Cortex of kidney (tissue), 1 donor: ENCODE data around the gene PNPLA7.
"Not testable (repeated sequence)": the region's sequence is repeated elsewhere in the genome, so short reads cannot be mapped to it uniquely, and the experiment has no call there.

Experiments
- DNase-seq: peaks from one replicate; lab custom pipeline; 2025; lab: John Stamatoyannopoulos, UW

PNPLA7 gene

DNA sequence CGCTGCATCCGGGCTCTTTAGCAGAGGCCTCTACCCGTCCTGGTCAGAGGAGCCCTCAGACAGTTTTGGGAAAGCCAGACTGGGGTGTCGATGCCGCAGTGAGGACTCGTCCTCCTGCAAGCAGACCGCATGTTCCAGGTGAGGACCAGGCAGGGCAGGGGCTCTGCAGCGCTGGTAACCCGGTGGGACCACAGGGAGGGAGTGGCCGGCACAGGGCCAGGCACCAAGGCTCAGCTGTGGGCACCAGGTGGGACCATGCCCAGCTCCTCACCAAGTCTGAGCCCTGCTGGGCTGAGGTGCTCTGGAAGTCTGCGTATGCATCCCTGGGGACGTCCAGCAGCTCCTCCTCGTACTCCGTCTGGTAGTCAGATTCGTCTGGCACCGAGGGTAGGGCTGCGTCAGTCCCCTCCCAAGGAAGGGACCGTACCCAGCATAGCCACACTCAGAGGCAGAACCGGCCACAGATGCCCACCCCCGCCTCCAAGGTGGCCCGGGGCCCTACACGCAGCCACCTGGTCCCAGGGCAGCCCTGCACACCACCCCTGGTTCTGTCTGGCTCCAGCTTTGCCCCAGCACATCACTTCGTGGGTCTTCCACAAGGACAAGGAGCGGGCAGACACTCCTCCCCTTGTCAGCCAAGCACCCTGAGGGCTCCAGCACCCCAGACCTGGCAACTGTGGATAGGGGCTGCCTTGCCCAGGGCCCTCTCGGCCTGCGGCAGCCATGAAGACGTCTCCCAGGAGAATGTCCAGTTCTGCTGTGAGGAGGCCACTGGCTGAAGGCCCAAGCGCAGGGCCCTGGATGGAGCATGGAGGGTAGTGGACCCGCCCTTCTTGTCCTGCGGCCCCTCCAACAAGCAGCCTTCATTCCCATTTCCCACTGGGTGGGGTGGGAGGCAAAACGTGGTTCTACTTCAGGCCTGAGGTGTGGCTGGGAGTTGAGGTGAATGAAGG, 89.6 kb downstream of the PNPLA7 start:
- DNase-seq = no peak

DNA sequence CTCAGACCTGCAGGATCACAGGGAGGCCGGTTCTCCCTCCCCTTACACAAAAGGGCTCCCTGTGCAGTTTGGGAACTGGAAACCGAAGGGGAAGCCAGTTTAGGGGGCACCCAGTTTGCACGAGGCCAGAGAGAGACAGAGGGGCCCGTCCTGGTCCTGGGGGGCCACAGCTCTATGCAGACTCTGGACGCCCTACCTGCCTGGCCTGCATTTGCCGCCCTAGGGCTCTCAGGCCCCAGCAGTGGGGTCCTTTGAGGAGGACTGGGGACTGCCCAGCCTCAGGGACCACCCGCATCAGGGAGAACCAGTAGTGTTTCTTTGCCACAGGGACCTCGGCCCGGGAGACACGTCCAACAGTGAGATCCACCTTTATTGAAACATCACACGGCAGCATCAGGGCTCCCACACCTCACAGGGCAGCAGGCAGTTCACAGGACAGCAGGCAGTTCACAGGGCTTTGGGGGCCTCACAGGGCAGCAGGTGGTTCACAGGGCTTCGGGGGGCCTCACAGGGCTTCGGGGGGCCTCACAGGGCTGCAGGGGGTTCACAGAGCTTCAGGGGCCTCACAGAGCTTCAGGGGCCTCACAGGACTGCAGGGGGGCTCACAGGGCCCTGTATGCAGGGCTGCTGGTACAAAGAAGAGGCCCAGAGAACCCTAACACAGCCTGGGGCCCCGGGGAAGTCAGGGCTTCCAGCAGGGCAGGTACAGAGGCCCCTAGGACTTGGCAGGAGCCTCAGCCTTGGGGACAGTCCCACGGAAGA, 90.4 kb downstream of the PNPLA7 start:
- DNase-seq = no peak

DNA sequence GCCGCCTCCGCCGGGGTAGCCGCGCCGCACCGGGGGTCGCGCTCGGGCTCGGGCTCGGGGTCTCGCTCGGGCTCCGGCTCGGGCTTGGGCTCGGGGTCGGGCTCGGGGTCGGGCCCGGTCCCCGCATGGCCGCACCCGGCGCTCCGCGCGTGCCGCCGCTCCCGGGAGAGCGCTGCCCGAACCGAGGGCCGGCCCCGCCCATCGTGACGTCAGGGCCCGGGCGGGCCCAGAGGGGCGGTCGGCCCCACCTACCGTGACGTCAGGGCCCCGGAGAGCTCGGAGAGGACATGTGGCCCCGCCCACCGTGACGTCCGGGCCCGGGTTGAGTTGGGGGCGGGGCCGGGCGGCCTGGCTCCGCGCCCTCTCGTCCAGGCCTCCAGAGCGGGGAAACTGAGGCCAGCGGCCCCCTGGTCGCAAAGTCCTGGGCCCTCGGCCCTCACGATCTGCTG, 91.0 kb downstream of the PNPLA7 start, which contains the start of gene NSMF:
Gene NSMF, minus strand, starts transcription at position 183 of the 449 bp plus-strand sequence. CDS start 232 bp downstream, outside the sequence.
- no peak for DNase-seq

DNA sequence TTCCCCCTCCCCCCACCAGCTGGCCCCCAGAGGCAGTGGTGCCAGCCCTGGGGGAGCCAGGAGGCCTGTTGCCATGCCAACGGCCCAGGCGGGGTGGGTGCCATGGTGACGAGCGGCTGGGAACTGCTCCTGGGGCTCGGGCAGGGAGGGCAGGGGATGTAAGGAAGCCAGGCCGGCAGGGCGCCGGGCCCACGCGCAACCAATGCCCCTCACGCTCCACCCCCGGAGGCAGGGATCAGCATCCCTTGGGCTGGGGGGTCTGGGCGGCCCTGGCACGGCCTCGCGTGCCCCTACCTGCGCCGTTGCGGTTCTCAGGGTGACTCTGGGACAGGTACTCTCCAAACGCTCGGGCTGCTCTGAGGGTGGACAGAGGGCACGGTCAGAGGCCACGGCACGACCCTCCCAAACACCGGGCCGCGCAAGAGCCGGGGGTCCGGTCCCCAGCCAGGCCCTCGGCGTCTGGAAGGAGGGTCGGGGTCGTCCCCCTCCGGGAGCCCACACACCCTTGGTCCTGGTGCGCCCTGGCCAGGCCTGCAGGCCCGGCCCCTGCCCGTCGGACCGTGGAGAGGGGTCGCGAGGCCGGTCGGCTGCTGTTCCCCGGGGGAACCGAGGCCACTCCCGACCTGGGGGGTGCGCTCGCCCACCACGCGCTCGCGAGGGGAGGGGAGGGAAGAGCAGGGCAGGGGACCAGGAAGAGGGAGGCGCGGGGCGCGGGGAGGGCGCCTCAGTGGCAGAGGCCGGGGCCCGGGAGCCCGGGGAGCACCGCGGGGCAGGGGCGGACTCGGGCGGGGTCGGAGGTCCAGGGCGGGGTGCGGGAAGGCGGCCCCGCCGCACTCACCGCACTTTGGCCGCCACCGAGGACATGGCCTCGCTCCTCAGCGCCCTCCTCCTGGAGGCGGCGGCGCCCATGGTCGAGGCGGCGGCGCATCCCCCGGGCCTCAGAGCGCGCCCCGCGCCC, 91.7 kb downstream of the PNPLA7 start:
- no peak for DNase-seq

DNA sequence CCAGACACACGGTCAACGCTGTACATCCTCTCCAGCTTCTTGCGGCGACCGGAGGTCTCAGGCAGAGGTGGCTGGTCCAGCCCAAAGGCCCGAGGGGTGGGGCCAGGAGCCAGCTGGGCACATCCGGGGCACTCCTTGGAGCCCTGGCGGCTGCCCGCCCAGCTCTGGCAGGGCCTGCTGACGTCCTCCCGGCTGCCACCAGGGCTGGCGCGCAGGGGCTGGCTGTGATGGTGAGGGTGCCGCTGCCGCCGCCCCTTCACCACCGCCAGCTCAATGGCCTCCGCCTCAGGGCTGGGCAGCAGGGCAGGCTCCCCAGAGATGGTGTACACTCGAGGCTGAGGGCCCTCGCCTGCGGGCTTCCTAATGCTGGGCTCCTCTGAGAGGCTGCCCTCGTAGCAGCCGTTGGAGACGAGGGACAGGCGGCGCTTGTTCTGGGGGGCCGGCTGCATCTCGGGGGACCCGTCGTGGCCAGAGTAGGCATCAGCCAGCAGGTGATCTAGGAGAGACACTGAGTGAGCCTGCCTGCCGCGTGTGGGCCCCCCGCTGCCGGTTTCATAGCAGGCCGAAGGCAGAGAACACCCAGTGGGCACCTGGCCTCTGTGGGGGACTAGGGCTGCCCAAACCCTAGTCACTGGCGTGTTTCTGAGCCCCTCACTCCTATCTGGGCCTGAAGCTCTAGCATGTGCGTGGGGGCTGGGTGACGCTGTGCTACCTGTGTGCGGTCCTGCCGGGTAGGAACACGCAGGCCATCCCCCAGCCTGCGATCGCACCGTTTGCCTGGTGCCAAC, 92.6 kb downstream of the PNPLA7 start:
- DNase-seq = no peak

DNA sequence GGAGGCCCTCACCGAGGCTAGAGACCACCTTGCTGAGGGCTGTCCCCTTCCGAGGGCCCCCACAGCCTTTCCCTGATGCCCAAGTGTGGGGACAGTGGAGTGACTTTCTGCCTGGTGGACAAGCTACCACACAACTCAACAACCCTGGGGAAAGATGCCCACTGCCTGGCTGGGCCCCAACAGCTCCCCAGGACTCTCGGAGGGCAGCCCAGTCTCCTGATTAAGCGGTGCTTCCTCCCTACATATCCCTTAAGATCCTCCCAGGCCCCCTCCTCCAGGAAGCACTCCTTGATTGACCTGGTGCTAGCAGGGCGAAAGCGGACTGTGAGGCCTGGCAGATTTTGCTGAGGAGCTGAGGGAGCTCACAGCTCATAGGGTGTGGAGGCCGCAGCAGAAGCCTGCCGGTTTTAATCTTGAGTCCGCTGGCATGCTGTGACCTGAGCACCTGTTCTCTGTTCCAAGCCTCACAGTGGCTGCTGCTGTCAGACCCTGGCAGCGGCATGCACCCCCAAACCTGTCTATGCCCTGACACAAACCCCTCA, 93.3 kb downstream of the PNPLA7 start:
- DNase-seq = no peak

DNA sequence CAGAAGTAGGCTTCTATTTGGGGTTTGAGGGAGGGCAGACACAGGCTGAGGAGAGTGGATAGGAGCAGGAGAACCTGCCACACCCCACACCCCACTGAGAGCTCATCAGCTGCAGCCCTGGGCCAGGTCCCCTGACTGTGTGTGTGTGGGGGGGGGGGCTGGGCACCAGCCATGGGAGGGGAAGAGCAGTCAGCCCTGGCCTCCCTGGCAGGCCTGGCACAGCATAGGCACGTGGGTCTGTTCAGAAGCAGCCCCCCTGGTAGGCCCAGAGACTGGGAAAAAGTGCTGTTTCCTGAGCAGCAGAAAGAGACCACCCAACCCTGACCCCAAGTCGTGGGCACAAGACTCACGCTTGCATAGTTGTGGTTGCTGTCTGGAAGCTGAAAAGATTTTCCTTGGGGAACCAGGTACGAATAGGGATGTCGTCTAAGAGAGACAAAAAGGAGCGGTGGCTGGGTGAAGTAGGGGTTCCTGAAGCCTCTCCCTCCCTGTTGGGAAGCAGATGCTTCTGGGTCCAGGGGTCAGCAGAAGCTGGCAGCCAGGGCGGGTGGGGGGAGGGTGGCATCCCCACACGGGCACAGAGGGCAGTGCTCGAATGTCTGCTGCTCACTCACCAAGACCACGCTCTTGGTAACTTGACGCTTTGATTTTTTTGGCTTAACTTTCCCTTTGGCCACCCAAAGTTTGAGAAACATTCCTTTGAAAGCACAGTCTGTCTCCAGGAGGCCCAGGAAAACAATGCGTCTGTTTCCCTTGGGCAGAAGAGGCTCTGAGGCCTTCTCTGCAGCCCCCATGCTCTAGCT, 93.9 kb downstream of the PNPLA7 start:
- no peak for DNase-seq

DNA sequence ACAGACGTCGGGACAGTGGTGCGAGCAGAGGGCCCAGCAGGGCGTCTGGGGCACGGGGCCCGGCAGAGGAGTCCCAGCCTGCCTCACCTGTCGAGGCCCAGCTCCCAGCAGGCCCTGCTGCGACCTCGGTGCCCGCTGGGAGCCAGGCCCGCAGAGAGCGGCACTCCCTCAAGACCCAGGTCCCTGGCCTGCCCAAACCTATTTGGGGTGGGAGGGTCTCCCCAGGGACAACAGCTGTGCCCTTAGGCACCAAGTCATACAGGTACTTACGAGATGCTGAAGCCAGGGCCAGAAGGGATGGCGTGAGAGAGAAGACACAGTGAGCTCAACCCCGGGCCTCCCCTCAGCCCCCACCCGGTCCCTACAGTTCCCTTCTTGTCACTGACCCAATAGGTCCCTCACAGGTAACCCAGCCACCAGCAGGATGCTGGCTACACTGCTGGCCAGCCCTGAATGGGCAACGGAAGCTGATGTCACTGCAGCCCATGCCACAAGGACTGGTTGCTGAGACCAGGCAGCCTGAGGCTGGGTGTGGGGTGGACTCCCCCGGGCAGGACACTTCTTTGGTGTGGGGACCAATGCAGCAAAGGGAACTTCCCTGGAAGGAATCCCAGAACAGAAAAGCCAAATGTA, 94.7 kb downstream of the PNPLA7 start:
- DNase-seq = no peak

DNA sequence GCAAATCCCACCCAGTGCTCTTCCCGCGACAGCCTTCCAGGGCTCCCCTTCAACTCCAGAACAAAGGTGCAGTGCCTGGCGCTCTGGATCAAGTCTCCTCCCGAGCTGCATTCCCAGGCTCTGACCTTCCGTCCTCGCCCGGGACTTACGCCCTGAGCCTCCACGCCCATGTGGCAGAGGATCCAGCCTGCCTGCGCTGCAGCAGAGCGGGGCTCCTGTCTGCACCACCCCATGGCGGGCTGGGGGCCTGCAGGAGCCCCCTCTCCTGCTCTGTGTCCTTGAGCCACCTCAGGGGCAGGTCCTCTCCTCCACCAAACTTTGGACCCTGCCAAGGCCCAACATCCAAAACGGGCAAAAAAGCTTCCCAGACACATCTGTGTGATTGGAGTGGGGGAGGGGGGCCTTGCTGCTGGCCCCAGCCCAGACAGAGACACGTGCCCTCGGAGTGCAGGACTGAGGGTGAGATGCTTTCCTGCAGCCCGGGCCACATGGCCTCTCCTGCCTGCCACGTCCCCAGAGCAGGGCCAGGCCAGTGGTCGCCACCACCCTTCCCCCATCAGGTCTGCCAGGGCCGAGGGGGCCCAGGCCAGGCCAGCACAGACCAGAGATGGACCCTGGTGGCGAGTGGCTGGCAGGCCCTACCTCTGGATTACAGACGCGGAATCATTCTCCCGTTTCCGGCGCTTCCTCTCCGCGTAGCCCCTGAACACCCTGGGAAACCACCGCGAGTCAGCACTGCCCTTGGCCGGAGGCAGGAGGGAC, 95.4 kb downstream of the PNPLA7 start:
- DNase-seq = no peak

DNA sequence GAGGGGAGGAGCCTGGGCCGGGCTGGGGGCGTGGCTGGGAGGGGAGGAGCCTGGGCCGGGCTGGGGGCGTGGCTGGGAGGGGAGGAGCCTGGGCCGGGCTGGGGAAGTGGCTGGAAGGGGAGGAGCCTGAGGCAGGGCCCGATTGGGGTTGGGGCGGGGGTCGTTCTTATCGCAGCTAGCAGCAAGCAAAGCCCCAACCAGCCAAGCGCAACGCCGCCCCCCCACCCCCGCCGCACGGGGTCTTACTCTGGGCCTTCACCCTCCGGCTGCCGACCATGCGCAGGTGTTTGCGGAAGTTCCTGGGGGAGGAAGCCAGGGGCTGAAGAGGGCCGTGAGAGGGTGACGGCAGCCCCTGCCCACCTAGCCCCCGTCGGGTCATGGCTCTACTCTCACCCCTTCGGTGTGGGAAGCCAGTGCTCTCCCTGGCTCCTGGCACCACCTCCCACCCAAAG, 96.0 kb downstream of the PNPLA7 start:
- DNase-seq = no peak

DNA sequence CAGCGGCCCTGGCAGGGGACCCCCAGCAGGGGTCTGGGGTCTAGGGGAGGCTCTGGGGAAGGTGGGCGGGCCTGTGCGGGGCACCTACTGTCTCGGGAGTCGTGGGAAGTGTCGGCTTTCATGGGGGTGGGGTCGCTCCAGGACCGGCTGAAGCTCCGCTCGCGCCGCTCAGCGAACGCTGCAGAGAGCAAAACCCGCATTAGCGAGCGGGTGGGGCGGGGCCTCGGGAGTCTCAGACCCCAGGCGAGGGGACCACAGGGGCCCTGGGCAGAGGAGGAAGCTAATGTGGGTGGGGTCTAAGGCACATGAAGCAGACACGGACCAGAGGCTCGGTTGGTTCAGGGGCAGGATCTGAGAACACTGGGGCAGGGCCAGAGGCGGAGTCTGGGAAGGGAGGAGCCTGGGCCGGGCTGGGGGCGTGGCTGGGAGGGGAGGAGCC, 96.5 kb downstream of the PNPLA7 start:
- DNase-seq = no peak

DNA sequence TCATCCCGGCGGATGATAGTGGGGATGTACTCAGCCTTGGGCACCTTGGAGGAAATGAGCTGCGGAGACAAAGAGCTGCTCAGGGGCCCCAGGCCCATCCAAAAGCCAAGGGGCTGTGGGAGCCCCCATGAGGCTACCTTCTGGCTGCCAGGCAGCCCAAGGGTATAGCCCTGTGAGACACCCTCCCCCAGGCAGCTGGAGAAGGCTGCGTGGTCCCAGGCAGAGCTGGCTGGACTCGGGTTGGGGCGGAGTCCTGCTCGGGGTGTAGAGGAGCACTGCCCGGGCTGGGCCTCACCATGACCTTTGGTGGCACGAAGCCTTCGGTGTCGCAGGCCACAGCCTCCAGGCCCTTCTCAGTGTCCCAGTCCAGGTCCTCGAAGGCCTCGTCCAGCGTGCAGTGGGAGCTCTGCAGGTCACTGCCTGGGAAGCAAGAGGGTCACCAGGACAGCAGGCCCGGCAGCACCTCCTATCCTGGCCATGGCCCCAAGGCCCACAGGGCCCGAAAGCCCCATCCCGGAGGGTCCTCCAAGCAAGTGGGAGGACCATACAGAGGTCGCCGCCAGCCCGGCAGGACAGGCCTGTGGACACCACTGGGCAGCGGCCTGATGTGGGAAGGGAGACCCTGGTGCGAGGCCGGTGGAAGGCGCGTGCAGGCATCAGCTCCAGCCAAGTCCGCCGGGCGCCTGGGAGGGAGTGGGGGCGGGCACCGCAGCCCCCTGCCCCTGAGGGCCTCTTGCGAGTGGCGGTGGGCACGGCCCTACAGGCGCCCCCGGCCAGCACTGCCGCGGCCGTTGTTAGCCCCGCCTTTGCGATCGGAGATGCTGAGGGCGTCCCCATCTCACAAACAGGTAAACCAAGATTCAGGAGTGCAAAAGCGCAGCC, 97.2 kb downstream of the PNPLA7 start:
- no peak for DNase-seq

DNA sequence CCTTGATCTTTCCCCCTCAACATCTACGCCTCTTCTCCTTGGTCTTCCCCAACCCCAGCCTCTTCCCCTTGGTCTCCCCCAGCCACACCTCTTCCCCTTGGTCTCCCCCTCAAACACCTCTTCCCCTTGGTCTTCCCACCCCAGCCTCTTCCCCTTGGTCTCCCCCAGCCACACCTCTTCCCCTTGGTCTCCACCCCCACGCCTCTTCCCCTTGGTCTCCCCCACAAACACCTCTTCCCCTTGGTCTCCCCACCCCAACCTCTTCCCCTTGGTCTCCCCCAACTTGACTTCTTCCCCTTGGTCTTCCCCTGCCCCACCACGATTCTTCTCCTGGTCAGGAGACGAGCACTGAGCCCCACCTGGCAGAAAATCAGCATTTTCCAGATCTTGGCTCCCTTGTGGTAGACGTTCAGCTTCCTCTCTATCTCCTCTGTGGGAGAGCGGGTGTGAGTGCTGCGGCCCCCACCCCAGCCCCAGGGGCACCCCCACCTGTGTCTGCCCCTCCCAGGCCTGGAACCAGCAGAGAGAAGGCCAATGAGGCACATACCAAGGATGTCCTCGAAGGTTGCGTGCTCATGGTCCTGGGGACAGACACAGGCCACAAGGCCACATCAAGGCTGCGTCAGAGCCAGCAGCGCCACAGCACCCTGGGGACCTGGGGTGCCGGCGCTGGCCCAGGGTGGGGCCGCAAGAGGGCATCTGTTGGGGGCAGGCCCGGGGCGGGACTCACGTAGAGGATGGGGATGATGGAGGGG, 98.0 kb downstream of the PNPLA7 start:
- DNase-seq = no peak

DNA sequence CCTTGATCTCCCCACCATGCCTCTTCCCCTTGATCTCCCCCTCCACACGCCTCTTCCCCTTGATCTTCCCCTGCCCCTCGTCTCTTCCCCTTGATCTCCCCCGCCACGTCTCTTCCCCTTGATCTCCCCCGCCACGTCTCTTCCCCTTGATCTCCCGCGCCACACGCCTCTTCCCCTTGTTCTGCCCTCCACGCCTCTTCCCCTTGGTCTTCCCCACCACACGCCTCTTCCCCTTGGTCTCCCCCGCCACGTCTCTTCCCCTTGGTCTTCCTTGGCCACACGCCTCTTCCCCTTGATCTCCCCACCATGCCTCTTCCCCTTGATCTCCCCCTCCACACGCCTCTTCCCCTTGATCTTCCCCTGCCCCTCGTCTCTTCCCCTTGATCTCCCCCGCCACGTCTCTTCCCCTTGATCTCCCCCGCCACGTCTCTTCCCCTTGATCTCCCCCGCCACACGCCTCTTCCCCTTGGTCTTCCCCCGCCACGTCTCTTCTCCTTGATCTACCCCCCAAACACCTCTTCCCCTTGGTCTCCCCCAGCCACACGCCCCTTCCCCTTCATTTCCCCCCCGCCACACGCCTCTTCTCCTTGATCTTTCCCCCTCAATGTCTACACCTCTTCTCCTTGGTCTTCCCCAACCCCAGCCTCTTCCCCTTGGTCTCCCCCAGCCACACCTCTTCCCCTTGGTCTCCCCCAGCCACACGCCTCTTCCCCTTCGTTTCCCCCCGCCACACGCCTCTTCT, 98.8 kb downstream of the PNPLA7 start:
- not testable (repeated sequence) for DNase-seq

DNA sequence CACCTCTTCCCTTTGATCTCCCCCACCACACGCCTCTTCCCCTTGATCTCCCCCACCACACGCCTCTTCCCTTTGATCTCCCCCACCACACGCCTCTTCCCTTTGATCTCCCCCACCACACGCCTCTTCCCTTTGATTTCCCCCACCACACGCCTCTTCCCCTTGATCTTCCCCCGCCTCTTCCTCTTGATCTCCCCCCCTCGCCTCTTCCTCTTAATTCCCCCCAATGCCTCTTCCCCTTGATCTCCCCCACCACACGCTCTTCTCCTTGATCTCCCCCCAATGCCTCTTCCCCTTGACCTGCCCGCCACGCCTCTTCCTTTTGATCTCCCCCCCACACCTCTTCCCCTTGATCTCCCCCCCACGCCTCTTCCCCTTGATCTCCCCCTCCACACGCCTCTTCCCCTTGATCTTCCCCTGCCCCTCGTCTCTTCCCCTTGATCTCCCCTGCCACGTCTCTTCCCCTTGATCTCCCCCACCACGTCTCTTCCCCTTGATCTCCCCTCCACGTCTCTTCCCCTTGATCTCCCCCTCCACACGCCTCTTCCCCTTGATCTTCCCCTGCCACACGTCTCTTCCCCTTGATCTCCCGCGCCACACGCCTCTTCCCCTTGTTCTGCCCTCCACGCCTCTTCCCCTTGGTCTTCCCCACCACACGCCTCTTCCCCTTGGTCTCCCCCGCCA, 99.5 kb downstream of the PNPLA7 start:
- DNase-seq = not testable (repeated sequence)
